ENCODE results near the gene IP6K1. TPM values are rescaled to one million over a fixed set of nuclear protein-coding genes. Genes with fewer than 3 reads are reported as not detected.

The IP6K1 gene
- total RNA-seq, 1 experiment from 2014 or later, result 38.2 TPM

- H3K27me3 ChIP-seq (ENCODE audit: control insufficient read depth, insufficient read depth, low read length), result no peaks in the 10 kb centered on the region
- DNase-seq, result no peak
- peaks cover 17% of the 10 kb centered on the region for H3K36me3 ChIP-seq (replicated peaks; ENCODE audit: control insufficient read depth, insufficient read depth, low read length)
- no peak overlapping the region for H3K4me3 ChIP-seq (ENCODE audit: insufficient read depth, low read depth, low read length)
Observed at GRCh38 chr3:49729966-49730609, 56.3 kb downstream of the IP6K1 start.

GRCh38 chr3:49727924-49728361, 58.4 kb downstream of the IP6K1 start:
- Histone ChIP-seq H3K36me3 (replicated peaks; ENCODE audit: control insufficient read depth, insufficient read depth, low read length) (peaks cover 16% of the 10 kb centered on the region), H3K4me3 (ENCODE audit: insufficient read depth, low read depth, low read length) (no peak overlapping the region)

GRCh38 chr3:49727154-49727923, 59.0 kb downstream of the IP6K1 start:
- no peak overlapping the region for H3K4me3 ChIP-seq (ENCODE audit: insufficient read depth, low read depth, low read length)
- peaks cover 14% of the 10 kb centered on the region for H3K36me3 ChIP-seq (replicated peaks; ENCODE audit: control insufficient read depth, insufficient read depth, low read length)
- H3K27me3 ChIP-seq (ENCODE audit: control insufficient read depth, insufficient read depth, low read length), result no peaks in the 10 kb centered on the region
- no peak for DNase-seq

More at GRCh38 chr3:49727924-49728361, 58.4 kb downstream of the IP6K1 start:
- DNase-seq, result no peak
- no peaks in the 10 kb centered on the region for H3K27me3 ChIP-seq (ENCODE audit: control insufficient read depth, insufficient read depth, low read length)

GRCh38 chr3:49725906-49726681, 60.2 kb downstream of the IP6K1 start:
- peak; percentile 27 for DNase-seq
- Histone ChIP-seq H3K27me3 (ENCODE audit: control insufficient read depth, insufficient read depth, low read length) (no peaks in the 10 kb centered on the region), H3K36me3 (replicated peaks; ENCODE audit: control insufficient read depth, insufficient read depth, low read length) (peaks cover 19% of the 10 kb centered on the region), H3K4me3 (ENCODE audit: insufficient read depth, low read depth, low read length) (no peak overlapping the region)

DNA sequence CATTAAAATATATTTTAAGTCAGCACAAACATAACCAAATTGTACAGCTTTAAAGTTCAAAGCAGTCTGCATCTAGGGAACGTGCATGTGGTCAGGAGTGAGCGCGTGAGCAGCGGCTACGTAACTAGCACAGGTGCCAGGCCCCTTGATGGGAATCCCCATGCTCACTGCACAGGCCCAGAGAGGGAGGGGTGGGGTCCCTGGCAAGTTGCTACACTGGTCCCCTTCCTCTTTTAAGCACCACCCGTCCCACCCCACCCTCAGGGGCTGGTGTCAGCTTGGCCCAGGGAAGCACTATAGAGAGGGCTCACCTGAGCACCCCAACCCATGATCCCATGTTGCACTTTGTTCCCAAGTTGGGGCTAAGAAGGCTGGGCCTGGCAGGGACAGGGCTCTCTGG, 61.8 kb downstream of the IP6K1 start:
- H3K27me3 ChIP-seq (ENCODE audit: control insufficient read depth, insufficient read depth, low read length), result no peaks in the 10 kb centered on the region
- peak overlapping the region; percentile 62 for H3K4me3 ChIP-seq (ENCODE audit: insufficient read depth, low read depth, low read length)
- H3K36me3 ChIP-seq (replicated peaks; ENCODE audit: control insufficient read depth, insufficient read depth, low read length), result peaks cover 21% of the 10 kb centered on the region
- peak; percentile 73 for DNase-seq

DNA sequence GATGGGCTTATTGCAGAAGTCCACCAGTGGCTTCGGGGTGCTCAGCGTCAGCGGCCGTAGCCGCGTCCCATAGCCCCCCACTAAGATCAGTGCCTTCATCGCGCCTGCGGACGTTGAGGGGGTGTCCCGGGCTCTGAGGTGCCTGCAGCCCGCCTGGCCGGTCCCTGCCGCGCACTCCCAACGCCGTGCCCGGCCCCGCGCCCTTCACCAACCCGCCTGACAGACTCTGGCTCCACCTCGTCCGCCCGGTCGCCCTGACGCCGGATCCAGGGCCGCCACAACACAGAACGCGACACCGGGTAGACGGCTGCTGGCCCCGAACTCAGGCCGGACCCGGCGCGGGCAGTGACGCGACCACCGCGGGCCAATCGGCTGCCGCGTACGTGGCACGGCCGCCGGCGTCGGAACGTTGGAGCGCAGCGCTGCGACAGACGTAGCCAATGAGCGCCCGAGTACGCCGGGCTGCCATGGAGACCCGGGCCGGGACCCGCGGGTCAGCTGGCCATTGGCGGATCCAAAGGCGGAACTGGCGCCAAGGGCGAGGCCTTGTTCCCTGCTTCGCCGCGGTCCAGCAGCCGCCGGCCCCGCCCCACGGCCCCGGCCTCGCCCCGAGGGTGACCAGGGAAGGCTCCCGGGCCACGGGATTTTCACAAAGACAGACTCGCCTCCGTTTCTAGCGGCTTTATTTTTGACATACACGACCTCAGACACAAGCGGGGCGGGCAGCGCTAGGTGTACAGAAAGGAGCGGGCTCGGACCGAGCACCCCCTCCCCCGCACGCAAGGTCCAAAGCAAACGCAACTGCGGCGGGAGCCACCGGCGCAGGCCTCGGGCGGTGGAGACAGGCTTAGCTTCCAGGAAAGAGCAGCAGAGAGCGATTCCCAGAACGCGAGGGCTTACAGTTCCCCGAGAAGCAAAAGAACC, 62.5 kb downstream of the IP6K1 start, which contains the start of gene GMPPB:
Gene GMPPB, minus strand, starts transcription at position 324 of the 924 bp plus-strand sequence. Its CDS starts 225 bp downstream, at position 99.
- H3K36me3 ChIP-seq (replicated peaks; ENCODE audit: control insufficient read depth, insufficient read depth, low read length), result peaks cover 21% of the 10 kb centered on the region
- H3K27me3 ChIP-seq (ENCODE audit: control insufficient read depth, insufficient read depth, low read length), result no peaks in the 10 kb centered on the region; the same call in 1 of the 2 replicates
- peak; percentile 99 for DNase-seq

DNA sequence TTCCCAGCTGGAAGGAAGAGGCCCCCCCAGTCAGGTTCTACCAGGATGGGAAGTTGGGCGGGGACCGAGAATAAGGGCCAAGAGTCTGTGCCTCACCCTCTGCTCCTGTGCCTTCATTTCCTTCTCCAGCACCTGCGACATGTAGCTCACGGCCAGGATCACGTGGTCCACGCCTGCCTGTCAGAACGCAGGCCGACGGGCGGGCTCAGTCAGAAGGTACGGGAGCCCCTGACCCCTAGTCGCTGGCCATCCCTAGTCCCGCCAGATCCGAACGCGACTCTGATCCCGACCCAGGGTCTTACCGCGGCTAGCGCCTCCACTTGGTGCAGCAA, 63.1 kb downstream of the IP6K1 start:
- H3K27me3 ChIP-seq (ENCODE audit: control insufficient read depth, insufficient read depth, low read length), result peaks cover 5% of the 10 kb centered on the region; the same call in 1 of the 2 replicates
- peak; percentile 86 for DNase-seq
- H3K36me3 ChIP-seq (replicated peaks; ENCODE audit: control insufficient read depth, insufficient read depth, low read length), result peaks cover 21% of the 10 kb centered on the region
- peak overlapping the region; percentile 82 for H3K4me3 ChIP-seq (ENCODE audit: insufficient read depth, low read depth, low read length)

More for the DNA sequence above, 62.5 kb downstream of the IP6K1 start, which contains the start of gene GMPPB:
- peak within 1 kb of the TSS; percentile 82 for H3K4me3 ChIP-seq (ENCODE audit: insufficient read depth, low read depth, low read length)

DNA sequence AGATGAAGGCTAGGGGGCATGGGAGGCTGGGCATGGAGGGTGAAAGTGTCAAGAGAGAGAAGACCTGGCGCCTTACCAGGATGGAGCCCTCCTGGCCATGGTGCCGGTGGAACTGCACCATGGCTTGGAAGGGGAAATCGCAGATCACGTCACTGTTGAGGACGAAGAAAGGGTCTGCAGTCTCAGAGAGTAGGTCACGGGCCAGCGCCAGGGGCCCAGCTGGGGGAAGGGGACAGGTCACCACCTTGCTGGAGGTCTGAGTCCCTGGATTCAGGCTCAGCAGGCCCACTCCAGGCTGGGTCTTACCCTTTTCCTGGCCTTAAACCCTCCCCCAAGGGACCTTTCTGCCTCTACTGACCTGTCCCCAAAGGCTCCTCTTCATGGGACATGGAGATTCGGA, 63.4 kb downstream of the IP6K1 start:
- H3K27me3 ChIP-seq (ENCODE audit: control insufficient read depth, insufficient read depth, low read length), result peaks cover 7% of the 10 kb centered on the region; the same call in 1 of the 2 replicates
- H3K4me3 ChIP-seq (ENCODE audit: insufficient read depth, low read depth, low read length), result peak overlapping the region; percentile 82
- H3K36me3 ChIP-seq (replicated peaks; ENCODE audit: control insufficient read depth, insufficient read depth, low read length), result peaks cover 21% of the 10 kb centered on the region
- DNase-seq, result no peak

DNA sequence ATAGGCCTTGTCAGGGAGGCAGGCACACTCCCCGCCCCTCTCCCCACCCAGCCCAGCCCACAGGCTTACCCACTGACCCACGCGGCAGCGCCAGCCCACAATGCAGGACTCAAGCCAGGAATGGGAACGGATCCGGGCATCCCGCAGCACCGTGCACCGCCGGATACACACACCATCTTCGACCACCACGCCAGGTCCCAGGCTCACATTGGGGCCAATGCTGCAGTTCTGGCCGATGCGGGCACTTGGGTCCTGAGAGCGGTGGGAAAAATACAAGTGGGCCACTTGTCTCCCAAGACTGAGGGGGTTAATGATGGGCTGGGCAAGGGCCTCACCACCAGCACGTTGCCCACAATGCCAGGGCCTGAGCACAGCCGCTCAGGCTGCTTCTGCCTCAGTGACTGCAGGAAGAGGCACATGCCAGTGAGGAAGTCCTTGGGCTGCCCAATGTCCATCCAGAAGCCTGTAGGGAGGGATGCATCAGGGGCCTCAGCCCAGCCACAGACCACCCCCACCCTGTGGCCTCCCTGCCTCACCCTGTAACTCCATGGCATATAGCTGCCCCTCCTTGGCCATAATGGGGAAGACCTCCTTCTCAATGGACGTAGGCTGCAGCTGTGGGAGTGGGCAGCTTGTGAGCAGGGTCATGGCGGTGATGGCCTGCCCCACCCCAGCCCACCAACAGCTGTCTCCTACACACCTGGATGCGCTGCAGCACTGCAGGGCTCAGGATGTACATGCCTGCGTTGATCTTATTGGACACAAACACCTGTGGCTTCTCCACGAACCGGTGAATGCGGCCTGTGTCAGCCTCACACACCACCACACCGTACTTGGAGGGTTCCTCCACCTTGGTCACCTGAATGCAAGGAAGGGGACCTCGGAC, 64.2 kb downstream of the IP6K1 start:
- H3K4me3 ChIP-seq (ENCODE audit: insufficient read depth, low read depth, low read length), result no peak overlapping the region
- peak; percentile 32 for DNase-seq
- peaks cover 7% of the 10 kb centered on the region; the same call in 1 of the 2 replicates for H3K27me3 ChIP-seq (ENCODE audit: control insufficient read depth, insufficient read depth, low read length)
- H3K36me3 ChIP-seq (replicated peaks; ENCODE audit: control insufficient read depth, insufficient read depth, low read length), result peaks cover 16% of the 10 kb centered on the region

GRCh38 chr3:49721596-49721895, 64.8 kb downstream of the IP6K1 start:
- Histone ChIP-seq H3K27me3 (ENCODE audit: control insufficient read depth, insufficient read depth, low read length) (peaks cover 7% of the 10 kb centered on the region; the same call in 1 of the 2 replicates), H3K4me3 (ENCODE audit: insufficient read depth, low read depth, low read length) (no peak overlapping the region), H3K36me3 (replicated peaks; ENCODE audit: control insufficient read depth, insufficient read depth, low read length) (peaks cover 16% of the 10 kb centered on the region)
- no peak for DNase-seq

DNA sequence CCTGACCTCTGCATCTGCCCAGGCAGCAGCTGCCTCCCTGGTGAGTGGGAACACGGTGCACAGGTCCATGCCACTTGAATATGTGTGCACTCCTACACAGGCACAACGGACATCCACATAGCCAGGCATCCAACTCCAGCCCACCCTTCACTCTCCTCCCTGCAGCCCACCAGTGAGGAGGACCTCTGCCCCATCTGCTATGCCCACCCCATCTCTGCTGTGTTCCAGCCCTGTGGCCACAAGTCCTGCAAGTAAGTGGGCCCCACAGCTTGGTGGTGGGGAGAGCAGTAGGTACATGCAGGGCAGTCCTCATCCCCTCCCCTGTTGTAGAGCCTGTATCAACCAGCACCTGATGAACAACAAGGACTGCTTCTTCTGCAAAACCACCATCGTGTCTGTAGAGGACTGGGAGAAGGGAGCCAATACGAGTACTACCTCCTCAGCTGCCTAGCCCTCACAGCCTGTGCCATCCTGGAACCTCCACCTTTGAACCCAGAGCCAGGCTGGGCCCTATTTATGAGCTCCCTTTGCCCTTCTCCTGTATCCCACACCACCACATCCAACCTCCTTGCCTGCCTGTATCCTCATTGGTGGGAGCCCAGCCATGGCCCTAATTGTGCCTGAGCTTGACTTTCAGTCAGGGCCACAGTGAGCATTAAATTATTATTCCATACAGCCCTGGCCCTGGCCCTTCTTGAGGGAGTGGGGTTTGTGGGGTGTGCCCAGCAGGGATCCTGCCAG, 65.3 kb downstream of the IP6K1 start:
- Histone ChIP-seq H3K4me3 (ENCODE audit: insufficient read depth, low read depth, low read length) (no peak overlapping the region), H3K36me3 (replicated peaks; ENCODE audit: control insufficient read depth, insufficient read depth, low read length) (peaks cover 15% of the 10 kb centered on the region), H3K27me3 (ENCODE audit: control insufficient read depth, insufficient read depth, low read length) (peaks cover 7% of the 10 kb centered on the region; the same call in 1 of the 2 replicates)
- peak; percentile 24 for DNase-seq

DNA sequence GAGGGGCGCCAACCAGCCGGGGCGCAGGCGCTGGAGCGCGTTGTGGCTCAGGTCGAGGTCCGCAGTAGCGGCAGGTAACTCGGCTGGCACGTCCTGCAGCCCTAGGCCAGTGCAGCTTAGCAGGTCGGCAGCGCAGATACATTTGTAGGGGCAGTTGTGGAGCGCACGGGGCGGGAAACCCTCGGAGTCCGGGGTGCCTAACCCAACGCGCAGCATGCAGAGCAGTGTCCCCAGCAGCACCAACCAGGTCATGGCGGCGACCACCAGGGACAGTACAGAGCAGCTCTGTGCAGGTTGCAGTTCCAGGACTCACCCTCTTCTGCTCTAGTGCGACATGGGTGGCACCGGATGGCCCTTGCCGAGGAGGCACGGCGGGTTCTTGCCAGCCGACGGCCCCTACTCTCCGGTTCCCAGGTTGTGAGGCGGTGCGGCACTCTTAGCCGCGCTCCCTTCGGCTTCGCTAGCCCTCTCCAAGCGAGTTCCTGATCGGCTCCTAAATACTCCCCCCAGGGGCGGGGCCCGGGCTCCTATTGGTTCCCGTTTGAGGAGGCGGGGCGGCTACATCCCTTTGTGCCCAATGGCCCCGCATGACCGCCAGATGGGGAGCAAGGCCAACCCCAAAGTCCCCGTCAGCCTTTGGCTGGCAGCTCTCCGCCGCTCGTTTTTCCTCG, 67.0 kb downstream of the IP6K1 start, which contains the start of gene AMIGO3:
Gene AMIGO3, minus strand, starts transcription at position 471 of the 671 bp plus-strand sequence. Its CDS starts 219 bp downstream, at position 252.
- peaks cover 15% of the 10 kb centered on the region for H3K36me3 ChIP-seq (replicated peaks; ENCODE audit: control insufficient read depth, insufficient read depth, low read length)
- peak within 1 kb of the TSS; percentile 84 for H3K4me3 ChIP-seq (ENCODE audit: insufficient read depth, low read depth, low read length)
- H3K27me3 ChIP-seq (ENCODE audit: control insufficient read depth, insufficient read depth, low read length), result peaks cover 7% of the 10 kb centered on the region; the same call in 1 of the 2 replicates
- DNase-seq, result peak; percentile 100

All from H7 (cell line).